COLO668 (cell line): ENCODE data around the gene ZNF777.
A peak's percentile ranks its signal among the peaks of the same experiment; 100 is the strongest.
"Not testable (repeated sequence)": the region's sequence is repeated elsewhere in the genome, so short reads cannot be mapped to it uniquely, and the experiment has no call there.

Experiments used
- DNase-seq: peaks from one replicate; lab custom pipeline; 2025; ENCODE audit not compliant: unreplicated experiment; lab: John Stamatoyannopoulos, UW

The ZNF777 gene

GRCh38 chr7:149460493-149461277 lies at the start of gene ZNF777:
TSS of gene ZNF777 (minus strand) at chr7:149461062. CDS start at chr7:149456022, 5,040 bp downstream.
- DNase-seq = peak; percentile 78

- DNase-seq = no peak
Observed at GRCh38 chr7:149510248-149510647, 49.4 kb upstream of the ZNF777 start.

GRCh38 chr7:149509774-149510173 lies 48.9 kb upstream of the ZNF777 start:
- DNase-seq = no peak

GRCh38 chr7:149505551-149505950 lies 44.7 kb upstream of the ZNF777 start:
- DNase-seq = no peak

GRCh38 chr7:149501651-149502050 lies 40.8 kb upstream of the ZNF777 start:
- DNase-seq = no peak

GRCh38 chr7:149500910-149501309 lies 40.0 kb upstream of the ZNF777 start:
- no peak for DNase-seq

GRCh38 chr7:149500201-149500600 lies 39.3 kb upstream of the ZNF777 start:
- DNase-seq = no peak

GRCh38 chr7:149498811-149499210 lies 37.9 kb upstream of the ZNF777 start:
- no peak for DNase-seq

GRCh38 chr7:149497467-149498261 lies 36.8 kb upstream of the ZNF777 start, which contains the start of gene ZNF746:
TSS of gene ZNF746 (minus strand) at chr7:149497809. CDS start at chr7:149497536, 273 bp downstream.
- DNase-seq = peak; percentile 88

- DNase-seq = peak; percentile 38
Observed at GRCh38 chr7:149496642-149497391, 36.0 kb upstream of the ZNF777 start.

- peak; percentile 12 for DNase-seq
Observed at GRCh38 chr7:149495785-149496641, 35.2 kb upstream of the ZNF777 start.

GRCh38 chr7:149494738-149495368 lies 34.0 kb upstream of the ZNF777 start:
- DNase-seq = no peak

GRCh38 chr7:149493975-149494374 lies 33.1 kb upstream of the ZNF777 start:
- not testable (repeated sequence) for DNase-seq

GRCh38 chr7:149493366-149493765 lies 32.5 kb upstream of the ZNF777 start:
- DNase-seq = no peak

GRCh38 chr7:149490083-149490760 lies 29.4 kb upstream of the ZNF777 start:
- no peak for DNase-seq

- no peak for DNase-seq
Observed at GRCh38 chr7:149489391-149490024, 28.6 kb upstream of the ZNF777 start.

- no peak for DNase-seq
Observed at GRCh38 chr7:149479568-149479967, 18.7 kb upstream of the ZNF777 start.

GRCh38 chr7:149478754-149479153 lies 17.9 kb upstream of the ZNF777 start:
- no peak for DNase-seq
